MM.1S (cell line): ENCODE measurements around the gene KCTD18.

Source experiments
- DNase-seq: peaks from one replicate; pipeline ENCODE4 v3.0.0-alpha.2; 2015
- H2AFZ ChIP-seq: fragments of 300-600 bp; sonication (generic); 2 replicates; pipeline ENCODE4 v1.6.0; 2016; ENCODE audit warnings: antibody characterized with exemption, low read length
- H3F3A ChIP-seq: fragments of 300-600 bp; sonication (generic); 2 replicates; pipeline ENCODE4 v1.6.1; 2016; ENCODE audit warnings: mild to moderate bottlenecking, antibody characterized with exemption, low read length, moderate library complexity, mixed read lengths; ENCODE audit not compliant: insufficient read depth
- H3K27ac ChIP-seq: fragments of 300-600 bp; sonication (generic); 2 replicates; pipeline ENCODE4 v1.5.1; 2016; ENCODE audit warnings: mild to moderate bottlenecking, low read length
- H3K27me3 ChIP-seq: fragments of 300-600 bp; sonication (generic); replicated peaks from 2 replicates; pipeline ENCODE4 v1.6.0; 2016; ENCODE audit warnings: low read length; ENCODE audit not compliant: insufficient read depth
- H3K36me3 ChIP-seq: fragments of 300-600 bp; sonication (generic); replicated peaks from 2 replicates; pipeline ENCODE4 v1.6.1; 2016; ENCODE audit warnings: mild to moderate bottlenecking, low read length, mixed read lengths; ENCODE audit not compliant: insufficient read depth
- H3K4me1 ChIP-seq: fragments of 300-600 bp; sonication (generic); 2 replicates; pipeline ENCODE4 v1.6.1; 2016; ENCODE audit warnings: low read length, mixed read lengths
- H3K4me2 ChIP-seq: fragments of 300-600 bp; sonication (generic); 2 replicates; pipeline ENCODE4 v1.6.0; 2016; ENCODE audit warnings: low read depth, low read length
- H3K4me3 ChIP-seq: fragments of 300-600 bp; sonication (generic); 2 replicates; pipeline ENCODE4 v1.5.1; 2016; ENCODE audit warnings: low read length, mixed read lengths
- H3K79me2 ChIP-seq: fragments of 300-600 bp; sonication (generic); 2 replicates; pipeline ENCODE4 v1.6.1; 2016; ENCODE audit warnings: mixed run types, low read length, mixed read lengths
- H3K9ac ChIP-seq: fragments of 300-600 bp; sonication (generic); 2 replicates; pipeline ENCODE4 v1.6.1; 2016; ENCODE audit warnings: low read length, mixed read lengths
- H3K9me2 ChIP-seq: fragments of 300-600 bp; sonication (generic); replicated peaks from 2 replicates; pipeline ENCODE4 v1.6.1; 2016; ENCODE audit warnings: mild to moderate bottlenecking, low read length, mixed read lengths; ENCODE audit not compliant: insufficient read depth
- H3K9me3 ChIP-seq: fragments of 300-600 bp; sonication (generic); replicated peaks from 2 replicates; pipeline ENCODE4 v1.6.1; 2016; ENCODE audit warnings: mild to moderate bottlenecking, low read length, mixed read lengths; ENCODE audit not compliant: insufficient read depth
- H4K20me1 ChIP-seq: fragments of 300-600 bp; sonication (generic); 2 replicates; pipeline ENCODE4 v1.6.1; 2016; ENCODE audit warnings: mild to moderate bottlenecking, low read length, moderate library complexity, mixed read lengths; ENCODE audit not compliant: insufficient read depth
- EZH2 ChIP-seq: fragments of 300-600 bp; sonication (generic); optimal IDR thresholded peaks from 2 replicates; pipeline ENCODE3; 2017; ENCODE audit warnings: low read depth, mild to moderate bottlenecking, antibody characterized with exemption, low read length, mixed read lengths
- EZH2phosphoT487 ChIP-seq: fragments of 300-600 bp; sonication (generic); IDR thresholded peaks from 2 replicates; pipeline ENCODE4 v1.6.1; 2018; ENCODE audit warnings: antibody characterized with exemption, low read length
- TF ChIP-seq, protein P1 (sequence below): fragments of 300-600 bp; sonication (generic); IDR thresholded peaks from 2 replicates; pipeline ENCODE4 v1.5.1; 2016; ENCODE audit warnings: antibody characterized with exemption, low read length, mixed read lengths

KCTD18 gene

DNA sequence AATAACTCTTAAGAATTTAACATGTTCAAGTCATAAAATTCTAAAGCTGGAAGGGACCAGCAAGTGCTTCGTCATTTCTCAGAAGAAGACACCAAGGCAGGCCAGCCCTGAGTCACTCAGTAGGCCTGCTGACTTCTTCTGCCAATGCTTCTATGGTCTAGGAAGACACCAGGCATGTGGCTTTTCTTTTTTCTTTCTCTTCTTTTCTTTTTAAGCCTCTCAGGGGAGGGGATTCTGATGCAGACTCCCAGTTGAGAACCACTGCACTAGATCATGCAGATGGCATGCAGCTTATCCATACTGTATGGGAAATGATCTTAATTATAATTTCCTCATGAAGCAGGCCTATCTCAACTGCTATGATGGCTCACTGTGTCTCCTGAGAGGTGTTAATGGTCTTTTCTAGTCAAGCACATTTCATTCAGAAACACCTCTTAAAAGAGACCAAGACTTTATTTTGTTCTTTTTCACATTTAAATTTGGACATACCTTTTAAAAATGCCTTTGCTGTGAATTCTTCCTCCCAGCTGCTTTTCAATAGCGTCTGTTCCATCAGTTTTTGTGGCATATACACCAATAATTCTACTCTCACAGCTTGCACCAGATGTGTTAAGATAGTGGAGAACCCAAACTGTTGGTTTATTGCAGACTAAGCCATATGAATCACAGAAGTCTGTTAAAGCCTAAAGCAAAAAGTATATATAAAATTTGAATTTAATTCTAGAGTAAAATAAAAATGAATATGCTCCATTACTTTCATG lies 11.3 kb downstream of the KCTD18 start:
- Histone ChIP-seq H3K4me3 (no peak overlapping the region), H3F3A (no peaks in the 10 kb centered on the region), H3K27me3 (no peaks in the 10 kb centered on the region), H3K27ac (no peak overlapping the region), H3K9ac (no peak overlapping the region), H3K36me3 (no peaks in the 10 kb centered on the region; the same call in 1 of the 2 replicates), H3K4me1 (no peaks in the 10 kb centered on the region), H2AFZ (no peak overlapping the region), H3K4me2 (no peak overlapping the region), H3K79me2 (no peaks in the 10 kb centered on the region), H3K9me3 (no peaks in the 10 kb centered on the region), H3K9me2 (no peaks in the 10 kb centered on the region), H4K20me1 (no peaks in the 10 kb centered on the region)
- TF ChIP-seq EZH2phosphoT487 (no peak), EZH2 (no peak)
- TF ChIP-seq, protein P1, sequence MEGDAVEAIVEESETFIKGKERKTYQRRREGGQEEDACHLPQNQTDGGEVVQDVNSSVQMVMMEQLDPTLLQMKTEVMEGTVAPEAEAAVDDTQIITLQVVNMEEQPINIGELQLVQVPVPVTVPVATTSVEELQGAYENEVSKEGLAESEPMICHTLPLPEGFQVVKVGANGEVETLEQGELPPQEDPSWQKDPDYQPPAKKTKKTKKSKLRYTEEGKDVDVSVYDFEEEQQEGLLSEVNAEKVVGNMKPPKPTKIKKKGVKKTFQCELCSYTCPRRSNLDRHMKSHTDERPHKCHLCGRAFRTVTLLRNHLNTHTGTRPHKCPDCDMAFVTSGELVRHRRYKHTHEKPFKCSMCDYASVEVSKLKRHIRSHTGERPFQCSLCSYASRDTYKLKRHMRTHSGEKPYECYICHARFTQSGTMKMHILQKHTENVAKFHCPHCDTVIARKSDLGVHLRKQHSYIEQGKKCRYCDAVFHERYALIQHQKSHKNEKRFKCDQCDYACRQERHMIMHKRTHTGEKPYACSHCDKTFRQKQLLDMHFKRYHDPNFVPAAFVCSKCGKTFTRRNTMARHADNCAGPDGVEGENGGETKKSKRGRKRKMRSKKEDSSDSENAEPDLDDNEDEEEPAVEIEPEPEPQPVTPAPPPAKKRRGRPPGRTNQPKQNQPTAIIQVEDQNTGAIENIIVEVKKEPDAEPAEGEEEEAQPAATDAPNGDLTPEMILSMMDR = no peak
- DNase-seq = no peak

DNA sequence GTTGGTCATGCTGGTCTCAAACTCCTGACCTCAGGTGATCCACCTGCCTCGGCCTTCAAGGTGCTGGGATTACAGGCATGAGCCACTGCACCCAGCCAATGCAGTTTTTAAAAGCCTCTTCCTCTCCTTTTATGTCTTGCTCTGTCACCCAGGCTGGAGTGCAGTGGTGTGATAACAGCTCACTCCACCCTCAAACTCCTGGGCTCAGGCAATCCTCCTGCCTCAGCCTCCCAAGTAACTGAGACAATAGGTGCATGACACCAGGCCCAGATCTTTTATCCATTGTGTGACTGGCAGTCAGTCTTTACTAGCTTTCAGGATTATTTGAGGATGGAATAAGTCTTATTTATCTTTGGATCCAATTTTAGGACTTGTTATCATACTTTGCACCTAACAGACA lies 13.2 kb downstream of the KCTD18 start:
- Histone ChIP-seq H3K9me2 (no peaks in the 10 kb centered on the region), H3K9me3 (no peaks in the 10 kb centered on the region), H3K36me3 (no peaks in the 10 kb centered on the region; the same call in 1 of the 2 replicates), H4K20me1 (no peaks in the 10 kb centered on the region), H3K4me1 (no peaks in the 10 kb centered on the region), H3K79me2 (no peaks in the 10 kb centered on the region), H3F3A (no peaks in the 10 kb centered on the region), H3K27ac (no peak overlapping the region), H3K27me3 (no peaks in the 10 kb centered on the region), H3K4me3 (no peak overlapping the region), H3K9ac (no peak overlapping the region), H3K4me2 (no peak overlapping the region), H2AFZ (no peak overlapping the region)
- DNase-seq = no peak
- TF ChIP-seq, protein P1 = no peak
- TF ChIP-seq EZH2 (no peak), EZH2phosphoT487 (no peak)

DNA sequence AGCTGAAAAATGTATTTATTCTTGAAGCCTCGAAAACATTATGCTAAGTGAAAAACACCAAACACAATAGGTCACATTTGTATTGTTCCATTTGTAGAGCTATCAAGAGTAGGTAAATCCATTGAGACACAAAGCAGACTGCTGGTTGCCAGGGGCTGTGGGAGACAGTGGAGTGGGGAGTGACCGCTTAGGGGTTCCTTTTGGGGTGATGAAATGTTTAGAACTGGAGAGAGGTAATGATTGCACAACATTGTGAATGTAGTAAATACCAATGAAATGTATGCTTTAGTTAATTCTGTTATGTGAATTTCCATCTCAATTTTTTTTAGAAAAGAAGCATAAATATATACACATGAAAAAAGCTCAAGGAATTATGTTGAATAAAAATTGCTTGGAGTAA lies 15.8 kb downstream of the KCTD18 start:
- Histone ChIP-seq H3K27me3 (no peaks in the 10 kb centered on the region), H3K4me3 (no peak overlapping the region), H3F3A (no peaks in the 10 kb centered on the region), H3K9me3 (no peaks in the 10 kb centered on the region), H2AFZ (no peak overlapping the region), H3K36me3 (no peaks in the 10 kb centered on the region; the same call in 1 of the 2 replicates), H4K20me1 (no peaks in the 10 kb centered on the region), H3K4me2 (no peak overlapping the region), H3K4me1 (no peaks in the 10 kb centered on the region), H3K79me2 (no peaks in the 10 kb centered on the region), H3K27ac (no peak overlapping the region), H3K9me2 (no peaks in the 10 kb centered on the region), H3K9ac (no peak overlapping the region)
- DNase-seq = no peak
- TF ChIP-seq EZH2phosphoT487 (no peak), EZH2 (no peak)
- TF ChIP-seq, protein P1 = no peak
